GM06990 (cell line): ENCODE measurements around the gene PRDM11.

Source experiments
- DNase-seq: peaks from one replicate; pipeline ENCODE4 v3.0.0-alpha.2; 2011; ENCODE audit not compliant: insufficient read length; ENCODE audit errors: extremely low read depth
- H3K27me3 ChIP-seq: replicated peaks from 2 replicates; pipeline ENCODE4 v1.6.0; 2011; ENCODE audit warnings: low read length; ENCODE audit not compliant: control insufficient read depth, insufficient read depth
- H3K36me3 ChIP-seq: 2 replicates; pipeline ENCODE4 v1.5.1; 2011; ENCODE audit warnings: low read length; ENCODE audit not compliant: control insufficient read depth, insufficient read depth
- H3K4me3 ChIP-seq: replicated peaks from 2 replicates; pipeline ENCODE4 v1.5.1; 2011; ENCODE audit warnings: low read depth, mild to moderate bottlenecking, control low read depth, low read length
- TF ChIP-seq, protein P1 (sequence below): IDR thresholded peaks from 2 replicates; pipeline ENCODE4 v1.5.1; 2011; ENCODE audit warnings: low read length, control low read depth, mild to moderate bottlenecking, inconsistent platforms; ENCODE audit not compliant: insufficient read depth, poor library complexity, severe bottlenecking

PRDM11 gene

DNA sequence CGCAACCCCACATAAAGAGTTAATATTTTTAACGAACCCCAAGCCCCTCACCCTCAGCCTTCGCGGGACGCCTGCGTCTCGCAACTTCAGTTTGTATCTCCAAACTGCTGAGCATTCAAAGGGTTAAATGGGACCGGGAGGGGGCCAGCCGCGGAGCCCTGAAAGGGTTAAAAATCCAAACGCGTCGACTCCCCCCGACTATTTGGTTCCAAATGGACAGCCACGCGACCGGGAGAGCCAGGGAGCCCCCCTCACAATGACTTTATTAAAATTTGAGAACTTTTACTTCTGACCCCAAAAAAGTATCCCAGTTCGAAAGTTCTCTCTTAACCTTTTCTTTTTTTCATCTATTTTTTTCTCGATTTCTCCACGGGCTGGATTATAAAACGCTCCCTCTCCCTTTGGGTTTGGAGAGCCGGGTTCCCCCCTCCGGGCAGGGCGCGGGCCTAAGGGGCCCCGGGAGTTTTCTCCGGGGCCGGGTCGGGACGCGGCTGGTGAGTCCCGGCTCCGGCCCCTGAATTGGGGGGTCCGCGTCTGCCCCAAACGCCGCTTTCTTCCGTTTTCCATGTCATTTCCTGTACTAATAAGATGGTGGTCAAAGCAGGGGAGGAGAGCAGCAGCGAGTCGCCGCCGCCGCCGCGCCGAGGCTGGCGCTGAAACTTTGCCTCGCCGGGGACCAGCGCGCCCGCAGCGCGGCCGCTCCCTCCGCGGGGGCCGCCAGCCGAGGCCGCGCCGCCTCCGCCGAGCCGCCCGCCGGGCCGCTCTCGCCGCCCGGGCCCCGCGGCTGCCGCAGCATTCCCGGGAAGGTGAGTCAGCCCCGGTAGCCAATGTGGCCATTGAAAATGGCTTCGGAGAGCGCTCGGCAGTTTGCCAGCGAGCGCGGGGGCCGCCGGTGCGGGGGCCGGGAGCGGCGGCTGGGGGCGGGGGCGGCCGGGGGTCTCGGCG lies at the start of gene PRDM11:
TSS of gene PRDM11 (plus strand) at position 568 of the 945 bp plus-strand sequence. CDS start 35,128 bp downstream, outside the sequence.
- Histone ChIP-seq H3K36me3 (no peaks in the 10 kb centered on the region), H3K27me3 (0 out of 2 replicates have a peak, but pooled peaks cover 3% of the 10 kb centered on the region), H3K4me3 (peak within 1 kb of the TSS; percentile 63)
- peak; percentile 56 for DNase-seq
- TF ChIP-seq, protein P1, sequence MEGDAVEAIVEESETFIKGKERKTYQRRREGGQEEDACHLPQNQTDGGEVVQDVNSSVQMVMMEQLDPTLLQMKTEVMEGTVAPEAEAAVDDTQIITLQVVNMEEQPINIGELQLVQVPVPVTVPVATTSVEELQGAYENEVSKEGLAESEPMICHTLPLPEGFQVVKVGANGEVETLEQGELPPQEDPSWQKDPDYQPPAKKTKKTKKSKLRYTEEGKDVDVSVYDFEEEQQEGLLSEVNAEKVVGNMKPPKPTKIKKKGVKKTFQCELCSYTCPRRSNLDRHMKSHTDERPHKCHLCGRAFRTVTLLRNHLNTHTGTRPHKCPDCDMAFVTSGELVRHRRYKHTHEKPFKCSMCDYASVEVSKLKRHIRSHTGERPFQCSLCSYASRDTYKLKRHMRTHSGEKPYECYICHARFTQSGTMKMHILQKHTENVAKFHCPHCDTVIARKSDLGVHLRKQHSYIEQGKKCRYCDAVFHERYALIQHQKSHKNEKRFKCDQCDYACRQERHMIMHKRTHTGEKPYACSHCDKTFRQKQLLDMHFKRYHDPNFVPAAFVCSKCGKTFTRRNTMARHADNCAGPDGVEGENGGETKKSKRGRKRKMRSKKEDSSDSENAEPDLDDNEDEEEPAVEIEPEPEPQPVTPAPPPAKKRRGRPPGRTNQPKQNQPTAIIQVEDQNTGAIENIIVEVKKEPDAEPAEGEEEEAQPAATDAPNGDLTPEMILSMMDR: no peak

DNA sequence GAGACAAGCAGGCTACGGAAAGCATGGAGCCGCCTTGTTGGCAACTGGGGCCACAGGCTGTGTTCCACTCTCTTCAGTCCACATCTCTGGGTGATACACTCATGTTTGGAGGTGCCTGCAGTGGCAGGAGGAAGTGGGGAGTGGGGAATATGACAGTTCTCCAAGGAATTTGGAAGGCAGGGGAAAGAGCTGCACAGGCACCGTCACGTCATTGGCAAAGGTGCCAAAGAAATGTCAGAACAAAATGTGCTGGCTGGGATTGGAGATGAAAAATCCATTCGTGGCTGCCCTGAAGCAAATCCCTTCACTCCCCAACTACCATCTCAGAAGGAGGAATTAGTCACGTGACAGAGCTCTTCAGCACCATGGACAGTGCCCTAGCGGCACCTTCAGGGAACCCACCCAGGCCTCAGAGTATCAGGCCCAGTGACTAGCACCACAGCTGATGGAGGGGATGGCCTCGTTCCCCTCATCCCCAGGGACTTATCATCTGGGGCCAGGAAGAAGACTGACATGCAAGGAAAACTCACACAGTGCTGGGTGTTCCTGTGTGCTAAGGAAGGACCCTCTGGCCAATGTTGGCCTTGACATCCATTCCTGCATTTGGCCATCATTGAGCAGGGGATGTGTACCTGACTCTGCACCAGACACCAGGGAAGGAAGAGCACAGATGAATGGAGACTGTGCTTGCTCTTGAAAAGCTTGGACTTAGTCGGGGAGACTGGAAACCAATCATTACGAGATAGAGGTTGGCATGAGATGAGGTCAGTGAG lies 48.5 kb upstream of the PRDM11 start:
- DNase-seq: no peak
- TF ChIP-seq, protein P1: no peak
- H3K4me3 ChIP-seq: no peak overlapping the region
- H3K27me3 ChIP-seq: peaks cover 3% of the 10 kb centered on the region; the same call in 1 of the 2 replicates
- no peaks in the 10 kb centered on the region for H3K36me3 ChIP-seq

DNA sequence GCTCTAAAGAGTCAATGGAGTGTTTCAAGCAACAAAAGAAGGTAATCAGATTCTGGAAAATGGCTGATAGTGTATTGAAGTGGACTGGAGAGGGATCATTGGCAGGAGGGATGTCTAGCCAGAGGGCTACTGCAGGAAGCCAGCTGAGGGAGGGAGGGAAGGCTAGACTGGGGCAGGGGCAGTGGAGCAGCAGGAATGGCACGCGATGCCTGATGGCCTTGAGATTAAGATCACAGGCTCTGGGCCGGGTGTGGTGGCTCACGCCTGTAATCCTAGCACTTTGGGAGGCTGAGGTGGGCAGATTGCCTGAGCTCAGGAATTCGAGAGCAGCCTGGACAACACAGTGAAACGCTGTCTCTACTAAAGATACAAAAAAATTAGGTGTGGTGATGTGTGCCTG lies 47.5 kb upstream of the PRDM11 start:
- DNase-seq: no peak
- H3K27me3 ChIP-seq: peaks cover 1% of the 10 kb centered on the region; the same call in 1 of the 2 replicates

DNA sequence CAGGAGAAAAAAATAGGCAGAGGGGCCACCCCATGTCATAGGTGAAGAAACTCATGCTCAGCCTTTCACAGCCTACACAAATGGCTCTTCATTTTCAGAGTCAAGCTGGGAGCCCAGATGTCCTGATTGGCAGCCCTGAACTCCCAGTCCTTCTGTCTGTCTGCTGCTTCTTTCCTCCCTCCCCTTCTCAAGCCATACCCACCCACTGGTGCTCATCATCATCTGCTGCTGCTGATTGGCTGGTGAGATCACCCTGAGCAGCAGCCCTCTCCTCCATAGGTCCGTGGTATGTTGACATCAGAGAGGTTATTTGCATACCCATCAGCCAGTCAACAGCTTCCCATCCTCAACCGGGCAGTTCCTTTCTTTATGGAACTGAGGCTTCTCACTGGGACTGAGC lies 46.1 kb upstream of the PRDM11 start:
- Histone ChIP-seq H3K36me3 (no peaks in the 10 kb centered on the region), H3K4me3 (no peak overlapping the region), H3K27me3 (peaks cover 1% of the 10 kb centered on the region)
- no peak for DNase-seq
- TF ChIP-seq, protein P1: no peak

More for the DNA sequence above, 47.5 kb upstream of the PRDM11 start:
- TF ChIP-seq, protein P1: no peak
- Histone ChIP-seq H3K4me3 (no peak overlapping the region), H3K36me3 (no peaks in the 10 kb centered on the region)

DNA sequence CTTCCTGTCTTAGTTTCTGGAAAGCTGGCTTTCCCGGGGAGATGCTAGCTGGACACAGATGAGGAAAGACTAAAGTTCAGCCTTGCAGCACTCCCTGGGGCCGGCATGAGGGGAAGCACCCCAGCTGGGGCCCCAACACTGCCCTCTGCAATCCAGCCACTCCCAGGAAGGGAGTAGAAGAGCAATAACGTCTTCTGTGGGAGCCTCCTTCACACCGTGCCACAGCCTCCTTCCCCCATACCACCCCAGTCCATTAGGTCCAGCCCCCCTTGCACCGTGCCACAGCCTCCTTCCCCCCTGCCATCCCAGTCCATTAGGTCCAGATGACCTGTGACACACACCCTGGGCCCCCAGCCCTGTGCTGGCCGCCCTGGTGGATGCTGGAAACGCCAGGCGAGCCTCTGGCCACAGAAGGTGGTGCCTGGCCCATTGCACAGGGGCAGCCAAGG lies 44.1 kb upstream of the PRDM11 start:
- Histone ChIP-seq H3K36me3 (no peaks in the 10 kb centered on the region), H3K27me3 (peaks cover 1% of the 10 kb centered on the region), H3K4me3 (no peak overlapping the region)
- no peak for DNase-seq
- TF ChIP-seq, protein P1: no peak
